MM.1S (cell line): ENCODE data around the gene ACAA1.
"Not testable (repeated sequence)": the region's sequence is repeated elsewhere in the genome, so short reads cannot be mapped to it uniquely, and the experiment has no call there.

Experiments used
- DNase-seq: peaks from one replicate; pipeline ENCODE4 v3.0.0-alpha.2; 2015
- H2AFZ ChIP-seq: fragments of 300-600 bp; sonication (generic); 2 replicates; pipeline ENCODE4 v1.6.0; 2016; ENCODE audit warnings: antibody characterized with exemption, low read length
- H3F3A ChIP-seq: fragments of 300-600 bp; sonication (generic); 2 replicates; pipeline ENCODE4 v1.6.1; 2016; ENCODE audit warnings: mild to moderate bottlenecking, antibody characterized with exemption, low read length, moderate library complexity, mixed read lengths; ENCODE audit not compliant: insufficient read depth
- H3K27ac ChIP-seq: fragments of 300-600 bp; sonication (generic); 2 replicates; pipeline ENCODE4 v1.5.1; 2016; ENCODE audit warnings: mild to moderate bottlenecking, low read length
- H3K27me3 ChIP-seq: fragments of 300-600 bp; sonication (generic); replicated peaks from 2 replicates; pipeline ENCODE4 v1.6.0; 2016; ENCODE audit warnings: low read length; ENCODE audit not compliant: insufficient read depth
- H3K36me3 ChIP-seq: fragments of 300-600 bp; sonication (generic); replicated peaks from 2 replicates; pipeline ENCODE4 v1.6.1; 2016; ENCODE audit warnings: mild to moderate bottlenecking, low read length, mixed read lengths; ENCODE audit not compliant: insufficient read depth
- H3K4me1 ChIP-seq: fragments of 300-600 bp; sonication (generic); 2 replicates; pipeline ENCODE4 v1.6.1; 2016; ENCODE audit warnings: low read length, mixed read lengths
- H3K4me2 ChIP-seq: fragments of 300-600 bp; sonication (generic); 2 replicates; pipeline ENCODE4 v1.6.0; 2016; ENCODE audit warnings: low read depth, low read length
- H3K4me3 ChIP-seq: fragments of 300-600 bp; sonication (generic); 2 replicates; pipeline ENCODE4 v1.5.1; 2016; ENCODE audit warnings: low read length, mixed read lengths
- H3K79me2 ChIP-seq: fragments of 300-600 bp; sonication (generic); 2 replicates; pipeline ENCODE4 v1.6.1; 2016; ENCODE audit warnings: mixed run types, low read length, mixed read lengths
- H3K9ac ChIP-seq: fragments of 300-600 bp; sonication (generic); 2 replicates; pipeline ENCODE4 v1.6.1; 2016; ENCODE audit warnings: low read length, mixed read lengths
- H3K9me2 ChIP-seq: fragments of 300-600 bp; sonication (generic); replicated peaks from 2 replicates; pipeline ENCODE4 v1.6.1; 2016; ENCODE audit warnings: mild to moderate bottlenecking, low read length, mixed read lengths; ENCODE audit not compliant: insufficient read depth
- H3K9me3 ChIP-seq: fragments of 300-600 bp; sonication (generic); replicated peaks from 2 replicates; pipeline ENCODE4 v1.6.1; 2016; ENCODE audit warnings: mild to moderate bottlenecking, low read length, mixed read lengths; ENCODE audit not compliant: insufficient read depth
- H4K20me1 ChIP-seq: fragments of 300-600 bp; sonication (generic); 2 replicates; pipeline ENCODE4 v1.6.1; 2016; ENCODE audit warnings: mild to moderate bottlenecking, low read length, moderate library complexity, mixed read lengths; ENCODE audit not compliant: insufficient read depth

ACAA1 gene

DNA sequence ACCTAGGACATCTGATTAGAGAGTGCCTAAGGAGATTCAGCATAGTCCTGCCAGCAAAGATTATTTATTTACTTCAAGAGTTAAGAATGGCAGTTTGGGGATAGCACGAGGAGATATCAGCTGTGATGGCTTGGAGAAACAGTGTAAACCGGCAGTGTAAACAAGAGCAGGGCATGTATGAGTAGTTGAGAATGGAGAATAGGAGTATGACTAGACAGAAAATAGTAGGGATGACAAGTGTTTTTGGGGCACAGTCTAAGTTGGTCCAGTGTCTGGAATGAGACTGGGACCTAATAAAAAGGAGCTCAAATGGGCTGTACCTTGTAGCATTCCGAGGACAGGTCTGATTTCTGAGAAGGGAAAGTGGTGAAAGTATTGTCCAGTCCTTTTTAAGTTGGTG is 59.9 kb downstream of the ACAA1 start:
- not testable (repeated sequence) for H3K9me2 ChIP-seq, H3K36me3 ChIP-seq, H3K4me2 ChIP-seq, H3K27me3 ChIP-seq, H3K27ac ChIP-seq, H3K79me2 ChIP-seq, DNase-seq, H3F3A ChIP-seq, H3K9ac ChIP-seq, H3K4me3 ChIP-seq, H2AFZ ChIP-seq, H3K4me1 ChIP-seq, H3K9me3 ChIP-seq, H4K20me1 ChIP-seq
